ENCODE data around the gene UBQLN1. TPM values are rescaled to one million over a fixed set of nuclear protein-coding genes. Genes with fewer than 3 reads are reported as not detected.
A peak's percentile ranks its signal among the peaks of the same experiment; 100 is the strongest.
"Not testable (repeated sequence)": the region's sequence is repeated elsewhere in the genome, so short reads cannot be mapped to it uniquely, and the experiment has no call there.

The UBQLN1 gene
- total and polyA plus RNA-seq, 2 donors from 2014 or later = 45.6 to 95.3 TPM

DNA sequence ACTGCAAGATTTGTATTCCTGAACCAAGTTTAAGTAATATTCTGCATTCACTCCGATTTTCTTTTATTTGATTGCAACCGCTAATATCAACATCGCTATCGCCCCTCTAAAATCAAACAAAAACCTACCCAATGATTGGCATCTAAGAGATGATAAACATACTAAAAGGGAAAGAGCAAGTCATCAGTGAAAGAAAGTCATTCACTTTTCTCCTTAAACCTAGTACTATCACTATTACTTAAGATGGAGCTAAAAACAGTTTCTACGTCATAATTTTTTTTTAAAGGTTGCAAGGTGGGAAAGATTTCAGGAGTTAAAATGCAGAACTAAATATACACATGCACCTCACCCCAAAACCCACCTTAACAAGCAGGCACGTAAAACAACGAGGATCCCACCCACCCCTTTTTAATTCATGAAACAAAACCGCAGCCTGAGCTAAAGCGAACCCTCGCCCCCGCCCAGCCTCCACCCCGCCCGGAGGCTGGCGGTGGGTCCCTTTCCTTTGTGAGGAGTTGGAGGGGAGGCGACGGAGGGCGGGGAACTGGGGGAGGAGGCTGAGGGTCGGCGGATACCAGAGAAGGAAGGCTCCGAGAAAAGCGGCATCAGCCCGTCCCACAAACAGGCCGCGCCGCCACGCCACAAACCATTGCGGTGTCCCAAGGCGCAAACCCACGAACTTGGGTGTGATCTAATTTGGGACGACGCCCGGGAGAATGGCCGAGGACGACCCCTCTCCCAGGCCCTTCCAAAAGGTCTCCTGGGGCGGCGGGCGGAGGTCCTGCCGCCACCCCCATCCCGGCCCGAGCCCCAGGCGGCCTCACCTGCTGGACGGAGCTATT, 861 bp downstream of the UBQLN1 start:
- Histone ChIP-seq H3K27me3 (ENCODE audit: control insufficient read depth, insufficient read depth, low read length) (no peaks in the 10 kb centered on the region), H3K9me3 (ENCODE audit: control insufficient read depth in 2 of 3, insufficient read depth in 1 of 3, low read length in 3 of 3) (no peaks in the 10 kb centered on the region), H3K4me3 (ENCODE audit: low read length in 3 of 3) (peak overlapping the region; percentile 88 to 99 (median 91)), H3K27ac (ENCODE audit: low read depth in 2 of 2, low read length in 2 of 2) (peak overlapping the region; percentile 99 to 100), H3K4me1 (ENCODE audit: control insufficient read depth in 2 of 3, insufficient read depth in 2 of 3, low read depth in 1 of 3, low read length in 3 of 3) (peaks cover 0 to 4% (median under 1%) of the 10 kb centered on the region in 3 donors), H3K9ac (ENCODE audit: low read length in 3 of 3) (peak overlapping the region; percentile 59 to 95 (median 92)), H3K36me3 (ENCODE audit: control insufficient read depth in 2 of 3, insufficient read depth in 3 of 3, low read length in 3 of 3) (no peaks in the 10 kb centered on the region)
- DNase-seq (peak; percentile 78 to 88 (median 85)), FAIRE-seq (no peak)
- TF ChIP-seq, protein P1, sequence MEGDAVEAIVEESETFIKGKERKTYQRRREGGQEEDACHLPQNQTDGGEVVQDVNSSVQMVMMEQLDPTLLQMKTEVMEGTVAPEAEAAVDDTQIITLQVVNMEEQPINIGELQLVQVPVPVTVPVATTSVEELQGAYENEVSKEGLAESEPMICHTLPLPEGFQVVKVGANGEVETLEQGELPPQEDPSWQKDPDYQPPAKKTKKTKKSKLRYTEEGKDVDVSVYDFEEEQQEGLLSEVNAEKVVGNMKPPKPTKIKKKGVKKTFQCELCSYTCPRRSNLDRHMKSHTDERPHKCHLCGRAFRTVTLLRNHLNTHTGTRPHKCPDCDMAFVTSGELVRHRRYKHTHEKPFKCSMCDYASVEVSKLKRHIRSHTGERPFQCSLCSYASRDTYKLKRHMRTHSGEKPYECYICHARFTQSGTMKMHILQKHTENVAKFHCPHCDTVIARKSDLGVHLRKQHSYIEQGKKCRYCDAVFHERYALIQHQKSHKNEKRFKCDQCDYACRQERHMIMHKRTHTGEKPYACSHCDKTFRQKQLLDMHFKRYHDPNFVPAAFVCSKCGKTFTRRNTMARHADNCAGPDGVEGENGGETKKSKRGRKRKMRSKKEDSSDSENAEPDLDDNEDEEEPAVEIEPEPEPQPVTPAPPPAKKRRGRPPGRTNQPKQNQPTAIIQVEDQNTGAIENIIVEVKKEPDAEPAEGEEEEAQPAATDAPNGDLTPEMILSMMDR (IDR thresholded peaks at IDR 0.05; ENCODE audit: borderline replicate concordance, extremely low read depth, insufficient read depth) = no peak
- intact Hi-C loops (cut with DNase I) = no loop called here

DNA sequence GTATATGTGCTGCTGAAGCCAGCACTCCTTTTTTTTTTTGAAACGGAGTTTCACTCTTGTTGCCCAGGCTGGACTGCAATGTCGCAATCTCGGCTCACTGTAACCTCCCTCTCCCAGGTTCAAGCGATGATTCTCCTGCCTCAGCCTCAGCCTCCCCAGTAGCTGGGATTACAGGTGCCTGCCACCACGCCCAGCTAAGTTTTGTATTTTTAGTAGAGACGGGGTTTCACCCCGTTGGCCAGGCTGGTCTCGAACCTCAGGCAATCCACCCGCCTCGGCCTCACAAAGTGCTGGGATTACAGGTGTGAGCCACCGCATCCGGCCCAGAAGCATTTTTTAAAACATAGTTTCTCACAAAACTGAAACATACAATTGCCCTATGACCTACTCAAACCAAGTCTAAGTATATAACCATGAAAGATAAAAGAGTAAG, 2.5 kb downstream of the UBQLN1 start:
- H3K27ac ChIP-seq (ENCODE audit: low read depth in 2 of 2, low read length in 2 of 2); H3K36me3 ChIP-seq (ENCODE audit: control insufficient read depth in 2 of 3, insufficient read depth in 3 of 3, low read length in 3 of 3); H3K9me3 ChIP-seq (ENCODE audit: control insufficient read depth in 2 of 3, insufficient read depth in 1 of 3, low read length in 3 of 3); intact Hi-C loops (cut with DNase I); H3K27me3 ChIP-seq (ENCODE audit: control insufficient read depth, insufficient read depth, low read length); H3K4me1 ChIP-seq (ENCODE audit: control insufficient read depth in 2 of 3, insufficient read depth in 2 of 3, low read depth in 1 of 3, low read length in 3 of 3); FAIRE-seq; H3K9ac ChIP-seq (ENCODE audit: low read length in 3 of 3); DNase-seq: not testable (repeated sequence)
- H3K4me3 ChIP-seq (ENCODE audit: low read length in 3 of 3) = peak overlapping the region in 2 of 3 donors; percentile 88 to 91

DNA sequence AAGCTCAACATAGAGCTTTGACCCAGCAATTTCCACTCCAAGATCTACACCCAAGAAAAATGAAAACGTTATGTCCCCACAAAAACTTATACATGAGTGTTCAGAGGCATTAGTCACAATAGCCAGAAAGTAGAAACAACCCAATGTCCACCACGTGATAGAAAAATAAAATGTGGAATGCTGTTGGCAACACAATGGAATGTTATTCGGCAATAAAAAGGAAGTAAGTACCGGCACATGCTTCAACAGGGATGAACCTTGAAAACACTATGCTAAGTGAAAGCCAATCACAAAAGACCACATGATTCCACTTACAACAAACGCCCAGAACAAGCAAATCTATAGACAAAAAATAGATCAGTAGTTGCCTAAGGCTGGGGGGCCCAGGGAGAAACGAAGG, 6.0 kb downstream of the UBQLN1 start:
- Histone ChIP-seq H3K27ac (ENCODE audit: low read depth in 2 of 2, low read length in 2 of 2) (no peak overlapping the region), H3K4me1 (ENCODE audit: control insufficient read depth in 2 of 3, insufficient read depth in 2 of 3, low read depth in 1 of 3, low read length in 3 of 3) (peaks cover 0 to 10% (median 4%) of the 10 kb centered on the region in 3 donors), H3K9me3 (ENCODE audit: control insufficient read depth in 2 of 3, insufficient read depth in 1 of 3, low read length in 3 of 3) (no peaks in the 10 kb centered on the region), H3K36me3 (ENCODE audit: control insufficient read depth in 2 of 3, insufficient read depth in 3 of 3, low read length in 3 of 3) (no peaks in the 10 kb centered on the region), H3K9ac (ENCODE audit: low read length in 3 of 3) (no peak overlapping the region), H3K4me3 (ENCODE audit: low read length in 3 of 3) (peak overlapping the region in 1 of 3 donors; percentile 10), H3K27me3 (ENCODE audit: control insufficient read depth, insufficient read depth, low read length) (no peaks in the 10 kb centered on the region)
- intact Hi-C loops (cut with DNase I) = no loop called here
- TF ChIP-seq, protein P1 (IDR thresholded peaks at IDR 0.05; ENCODE audit: borderline replicate concordance, extremely low read depth, insufficient read depth) = no peak
- FAIRE-seq = no peak
- no peak for DNase-seq

DNA sequence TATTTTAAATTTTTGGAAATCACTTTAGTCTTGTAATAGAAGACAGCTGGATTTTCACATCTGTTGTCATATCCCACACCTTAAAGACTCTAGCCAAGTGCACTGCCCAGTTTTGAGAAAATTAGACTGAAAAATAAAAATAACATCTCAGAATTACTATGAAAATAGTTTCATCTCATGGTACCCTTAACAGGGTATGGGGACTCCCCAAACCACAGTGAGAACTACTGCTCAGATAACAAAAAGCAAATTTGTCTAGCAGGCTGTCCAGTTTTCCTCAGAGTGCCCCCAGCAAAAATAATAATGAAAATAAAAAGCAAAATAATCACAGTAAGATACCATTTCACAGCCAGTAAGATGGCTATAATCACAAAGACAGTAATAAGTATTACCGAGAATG, 6.5 kb downstream of the UBQLN1 start:
- TF ChIP-seq, protein P1 (IDR thresholded peaks at IDR 0.05; ENCODE audit: borderline replicate concordance, extremely low read depth, insufficient read depth) = no peak
- H3K4me1 ChIP-seq (ENCODE audit: control insufficient read depth in 2 of 3, insufficient read depth in 2 of 3, low read depth in 1 of 3, low read length in 3 of 3) = peaks cover 0 to 10% (median 4%) of the 10 kb centered on the region in 3 donors
- H3K27ac ChIP-seq (ENCODE audit: low read depth in 2 of 2, low read length in 2 of 2) = no peak overlapping the region
- no peak overlapping the region for H3K9ac ChIP-seq (ENCODE audit: low read length in 3 of 3)
- FAIRE-seq = no peak
- DNase-seq = no peak
- intact Hi-C loops (cut with DNase I) = no loop called here
- H3K4me3 ChIP-seq (ENCODE audit: low read length in 3 of 3) = peak overlapping the region in 1 of 3 donors; percentile 10
- no peaks in the 10 kb centered on the region for H3K9me3 ChIP-seq (ENCODE audit: control insufficient read depth in 2 of 3, insufficient read depth in 1 of 3, low read length in 3 of 3)
- no peaks in the 10 kb centered on the region for H3K36me3 ChIP-seq (ENCODE audit: control insufficient read depth in 2 of 3, insufficient read depth in 3 of 3, low read length in 3 of 3)
- H3K27me3 ChIP-seq (ENCODE audit: control insufficient read depth, insufficient read depth, low read length) = no peaks in the 10 kb centered on the region

Measured in kidney (tissue), 14 donors.